ENCODE results near the gene POU2F2. TPM values are rescaled to one million over a fixed set of nuclear protein-coding genes. Genes with fewer than 3 reads are reported as not detected.

The POU2F2 gene
- total and polyA plus RNA-seq, 2 experiments from 2014 or later, result 2.3 to 4.6 TPM

DNA sequence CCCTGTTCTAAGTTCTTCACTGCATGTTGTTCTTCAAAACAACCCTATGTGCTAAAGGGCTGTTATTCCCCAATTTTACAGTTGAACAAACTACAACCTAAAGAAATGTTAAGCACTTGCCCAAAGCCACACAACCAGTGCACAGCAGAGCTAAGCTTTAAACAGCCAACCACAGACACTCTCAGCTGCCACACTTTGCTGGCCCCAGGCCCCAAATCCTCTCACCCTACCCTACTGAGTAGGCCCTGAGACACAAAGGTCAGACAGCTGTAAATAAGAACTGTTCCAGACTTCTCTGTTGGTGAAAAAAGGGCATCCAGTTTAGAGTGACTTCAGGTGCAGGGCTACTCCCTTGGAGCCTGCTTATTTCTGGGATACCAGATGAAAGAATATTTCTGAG is 92.2 kb downstream of the POU2F2 start (continued):
- TF ChIP-seq CTCF (conservative IDR thresholded peaks at IDR 0.05; ENCODE audit: low read depth in 2 of 2) (no peak), EZH2 (IDR thresholded peaks at IDR 0.05; ENCODE audit: low read depth, unreplicated experiment) (no peak), NANOG (IDR thresholded peaks at IDR 0.05; ENCODE audit: borderline replicate concordance) (no peak)

DNA sequence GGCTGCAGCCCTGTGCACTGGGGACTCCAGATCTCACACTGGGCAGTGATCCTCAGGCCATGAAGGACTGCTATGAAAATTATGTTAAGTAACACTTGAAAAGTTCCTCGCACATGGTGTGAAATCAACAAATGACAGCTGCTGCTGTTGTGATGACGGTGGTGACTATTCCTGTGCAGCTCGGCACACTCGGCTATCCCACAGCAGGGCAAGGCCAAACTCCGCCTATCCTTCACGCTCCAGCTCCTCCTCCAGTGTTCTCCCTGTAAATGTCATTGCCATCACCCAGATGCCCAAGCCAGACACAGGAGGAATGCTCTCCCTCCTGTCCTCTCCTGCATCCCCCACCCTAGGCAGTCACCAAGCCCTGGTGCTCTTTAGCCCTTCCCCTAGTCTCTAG is 93.6 kb downstream of the POU2F2 start:
- H3K9me2 ChIP-seq (ENCODE audit: insufficient read depth), result no peaks in the 10 kb centered on the region
- H3K27ac Mint-ChIP-seq, result no peak overlapping the region
- no peaks in the 10 kb centered on the region; the same call in 1 of the 2 replicates for H4K20me1 ChIP-seq (replicated peaks; ENCODE audit: insufficient read depth)
- 0 out of 2 replicates have a peak, but pooled peaks cover 7% of the 10 kb centered on the region for H3F3A ChIP-seq (replicated peaks; ENCODE audit: low read depth)
- H3K79me2 ChIP-seq (replicated peaks; ENCODE audit: insufficient read depth), result no peaks in the 10 kb centered on the region
- peaks cover 8% of the 10 kb centered on the region; the same call in 1 of the 2 replicates for H3K36me3 ChIP-seq (ENCODE audit: insufficient read depth)
- H3K36me3 Mint-ChIP-seq (ENCODE audit: low read depth), result peaks cover 51% of the 10 kb centered on the region
- no peak for DNase-seq (ENCODE audit: low spot score)
- H3K27ac ChIP-seq (ENCODE audit: low read depth), result no peak overlapping the region
- no peaks in the 10 kb centered on the region for H3K27me3 ChIP-seq (ENCODE audit: insufficient read depth)
- peaks cover 9% of the 10 kb centered on the region; the same call in 2 of the 3 replicates for H3K4me1 Mint-ChIP-seq
- peaks cover 9% of the 10 kb centered on the region for H3K4me1 ChIP-seq (ENCODE audit: insufficient read depth)
- H3K4me2 ChIP-seq, result no peak overlapping the region
- no peak overlapping the region for H3K4me3 ChIP-seq
- no peak for ATAC-seq
- H2AFZ ChIP-seq, result no peak overlapping the region
- H3K4me3 Mint-ChIP-seq, result no peak overlapping the region; the same call in 2 of the 3 replicates
- peaks cover 4% of the 10 kb centered on the region for H3K27me3 Mint-ChIP-seq (ENCODE audit: insufficient read depth, low read depth, poor library complexity)
- H3K9me3 Mint-ChIP-seq, result no peaks in the 10 kb centered on the region; the same call in 2 of the 3 replicates
- TF ChIP-seq ZNF331 (CRISPR knock-in tag; IDR thresholded peaks at IDR 0.05; ENCODE audit: low read depth) (no peak), JUNB (IDR thresholded peaks at IDR 0.05; ENCODE audit: unreplicated experiment) (no peak), EZH2 (IDR thresholded peaks at IDR 0.05; ENCODE audit: low read depth, unreplicated experiment) (no peak), ETS1 (IDR thresholded peaks at IDR 0.05) (no peak), ZNF114 (CRISPR knock-in tag; IDR thresholded peaks at IDR 0.05) (no peak), NANOG (IDR thresholded peaks at IDR 0.05; ENCODE audit: borderline replicate concordance) (no peak), CREB1 (CRISPR knock-in tag; IDR thresholded peaks at IDR 0.05; ENCODE audit: low read depth) (no peak), POLR2AphosphoS5 (IDR thresholded peaks at IDR 0.05; ENCODE audit: low read depth) (no peak), EZH2phosphoT487 (IDR thresholded peaks at IDR 0.05; ENCODE audit: unreplicated experiment) (no peak), STAT1 (IDR thresholded peaks at IDR 0.05; ENCODE audit: unreplicated experiment) (no peak)
- TF ChIP-seq, protein P1, sequence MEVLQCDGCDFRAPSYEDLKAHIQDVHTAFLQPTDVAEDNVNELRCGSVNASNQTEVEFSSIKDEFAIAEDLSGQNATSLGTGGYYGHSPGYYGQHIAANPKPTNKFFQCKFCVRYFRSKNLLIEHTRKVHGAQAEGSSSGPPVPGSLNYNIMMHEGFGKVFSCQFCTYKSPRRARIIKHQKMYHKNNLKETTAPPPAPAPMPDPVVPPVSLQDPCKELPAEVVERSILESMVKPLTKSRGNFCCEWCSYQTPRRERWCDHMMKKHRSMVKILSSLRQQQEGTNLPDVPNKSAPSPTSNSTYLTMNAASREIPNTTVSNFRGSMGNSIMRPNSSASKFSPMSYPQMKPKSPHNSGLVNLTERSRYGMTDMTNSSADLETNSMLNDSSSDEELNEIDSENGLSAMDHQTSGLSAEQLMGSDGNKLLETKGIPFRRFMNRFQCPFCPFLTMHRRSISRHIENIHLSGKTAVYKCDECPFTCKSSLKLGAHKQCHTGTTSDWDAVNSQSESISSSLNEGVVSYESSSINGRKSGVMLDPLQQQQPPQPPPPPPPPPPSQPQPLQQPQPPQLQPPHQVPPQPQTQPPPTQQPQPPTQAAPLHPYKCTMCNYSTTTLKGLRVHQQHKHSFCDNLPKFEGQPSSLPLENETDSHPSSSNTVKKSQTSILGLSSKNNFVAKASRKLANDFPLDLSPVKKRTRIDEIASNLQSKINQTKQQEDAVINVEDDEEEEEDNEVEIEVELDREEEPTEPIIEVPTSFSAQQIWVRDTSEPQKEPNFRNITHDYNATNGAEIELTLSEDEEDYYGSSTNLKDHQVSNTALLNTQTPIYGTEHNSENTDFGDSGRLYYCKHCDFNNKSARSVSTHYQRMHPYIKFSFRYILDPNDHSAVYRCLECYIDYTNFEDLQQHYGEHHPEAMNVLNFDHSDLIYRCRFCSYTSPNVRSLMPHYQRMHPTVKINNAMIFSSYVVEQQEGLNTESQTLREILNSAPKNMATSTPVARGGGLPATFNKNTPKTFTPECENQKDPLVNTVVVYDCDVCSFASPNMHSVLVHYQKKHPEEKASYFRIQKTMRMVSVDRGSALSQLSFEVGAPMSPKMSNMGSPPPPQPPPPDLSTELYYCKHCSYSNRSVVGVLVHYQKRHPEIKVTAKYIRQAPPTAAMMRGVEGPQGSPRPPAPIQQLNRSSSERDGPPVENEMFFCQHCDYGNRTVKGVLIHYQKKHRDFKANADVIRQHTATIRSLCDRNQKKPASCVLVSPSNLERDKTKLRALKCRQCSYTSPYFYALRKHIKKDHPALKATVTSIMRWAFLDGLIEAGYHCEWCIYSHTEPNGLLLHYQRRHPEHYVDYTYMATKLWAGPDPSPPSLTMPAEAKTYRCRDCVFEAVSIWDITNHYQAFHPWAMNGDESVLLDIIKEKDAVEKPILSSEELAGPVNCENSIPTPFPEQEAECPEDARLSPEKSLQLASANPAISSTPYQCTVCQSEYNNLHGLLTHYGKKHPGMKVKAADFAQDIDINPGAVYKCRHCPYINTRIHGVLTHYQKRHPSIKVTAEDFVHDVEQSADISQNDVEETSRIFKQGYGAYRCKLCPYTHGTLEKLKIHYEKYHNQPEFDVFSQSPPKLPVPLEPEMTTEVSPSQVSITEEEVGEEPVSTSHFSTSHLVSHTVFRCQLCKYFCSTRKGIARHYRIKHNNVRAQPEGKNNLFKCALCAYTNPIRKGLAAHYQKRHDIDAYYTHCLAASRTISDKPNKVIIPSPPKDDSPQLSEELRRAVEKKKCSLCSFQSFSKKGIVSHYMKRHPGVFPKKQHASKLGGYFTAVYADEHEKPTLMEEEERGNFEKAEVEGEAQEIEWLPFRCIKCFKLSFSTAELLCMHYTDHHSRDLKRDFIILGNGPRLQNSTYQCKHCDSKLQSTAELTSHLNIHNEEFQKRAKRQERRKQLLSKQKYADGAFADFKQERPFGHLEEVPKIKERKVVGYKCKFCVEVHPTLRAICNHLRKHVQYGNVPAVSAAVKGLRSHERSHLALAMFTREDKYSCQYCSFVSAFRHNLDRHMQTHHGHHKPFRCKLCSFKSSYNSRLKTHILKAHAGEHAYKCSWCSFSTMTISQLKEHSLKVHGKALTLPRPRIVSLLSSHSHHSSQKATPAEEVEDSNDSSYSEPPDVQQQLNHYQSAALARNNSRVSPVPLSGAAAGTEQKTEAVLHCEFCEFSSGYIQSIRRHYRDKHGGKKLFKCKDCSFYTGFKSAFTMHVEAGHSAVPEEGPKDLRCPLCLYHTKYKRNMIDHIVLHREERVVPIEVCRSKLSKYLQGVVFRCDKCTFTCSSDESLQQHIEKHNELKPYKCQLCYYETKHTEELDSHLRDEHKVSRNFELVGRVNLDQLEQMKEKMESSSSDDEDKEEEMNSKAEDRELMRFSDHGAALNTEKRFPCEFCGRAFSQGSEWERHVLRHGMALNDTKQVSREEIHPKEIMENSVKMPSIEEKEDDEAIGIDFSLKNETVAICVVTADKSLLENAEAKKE (CRISPR knock-in tag; IDR thresholded peaks at IDR 0.05), result no peak
- TF ChIP-seq, protein P2, sequence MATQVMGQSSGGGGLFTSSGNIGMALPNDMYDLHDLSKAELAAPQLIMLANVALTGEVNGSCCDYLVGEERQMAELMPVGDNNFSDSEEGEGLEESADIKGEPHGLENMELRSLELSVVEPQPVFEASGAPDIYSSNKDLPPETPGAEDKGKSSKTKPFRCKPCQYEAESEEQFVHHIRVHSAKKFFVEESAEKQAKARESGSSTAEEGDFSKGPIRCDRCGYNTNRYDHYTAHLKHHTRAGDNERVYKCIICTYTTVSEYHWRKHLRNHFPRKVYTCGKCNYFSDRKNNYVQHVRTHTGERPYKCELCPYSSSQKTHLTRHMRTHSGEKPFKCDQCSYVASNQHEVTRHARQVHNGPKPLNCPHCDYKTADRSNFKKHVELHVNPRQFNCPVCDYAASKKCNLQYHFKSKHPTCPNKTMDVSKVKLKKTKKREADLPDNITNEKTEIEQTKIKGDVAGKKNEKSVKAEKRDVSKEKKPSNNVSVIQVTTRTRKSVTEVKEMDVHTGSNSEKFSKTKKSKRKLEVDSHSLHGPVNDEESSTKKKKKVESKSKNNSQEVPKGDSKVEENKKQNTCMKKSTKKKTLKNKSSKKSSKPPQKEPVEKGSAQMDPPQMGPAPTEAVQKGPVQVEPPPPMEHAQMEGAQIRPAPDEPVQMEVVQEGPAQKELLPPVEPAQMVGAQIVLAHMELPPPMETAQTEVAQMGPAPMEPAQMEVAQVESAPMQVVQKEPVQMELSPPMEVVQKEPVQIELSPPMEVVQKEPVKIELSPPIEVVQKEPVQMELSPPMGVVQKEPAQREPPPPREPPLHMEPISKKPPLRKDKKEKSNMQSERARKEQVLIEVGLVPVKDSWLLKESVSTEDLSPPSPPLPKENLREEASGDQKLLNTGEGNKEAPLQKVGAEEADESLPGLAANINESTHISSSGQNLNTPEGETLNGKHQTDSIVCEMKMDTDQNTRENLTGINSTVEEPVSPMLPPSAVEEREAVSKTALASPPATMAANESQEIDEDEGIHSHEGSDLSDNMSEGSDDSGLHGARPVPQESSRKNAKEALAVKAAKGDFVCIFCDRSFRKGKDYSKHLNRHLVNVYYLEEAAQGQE (IDR thresholded peaks at IDR 0.05; ENCODE audit: unreplicated experiment), result no peak

Data from GM23338 (cell line).